ENCODE measurements around the gene CDX1.
A peak's percentile ranks its signal among the peaks of the same experiment; 100 is the strongest.

Gene CDX1

DNA sequence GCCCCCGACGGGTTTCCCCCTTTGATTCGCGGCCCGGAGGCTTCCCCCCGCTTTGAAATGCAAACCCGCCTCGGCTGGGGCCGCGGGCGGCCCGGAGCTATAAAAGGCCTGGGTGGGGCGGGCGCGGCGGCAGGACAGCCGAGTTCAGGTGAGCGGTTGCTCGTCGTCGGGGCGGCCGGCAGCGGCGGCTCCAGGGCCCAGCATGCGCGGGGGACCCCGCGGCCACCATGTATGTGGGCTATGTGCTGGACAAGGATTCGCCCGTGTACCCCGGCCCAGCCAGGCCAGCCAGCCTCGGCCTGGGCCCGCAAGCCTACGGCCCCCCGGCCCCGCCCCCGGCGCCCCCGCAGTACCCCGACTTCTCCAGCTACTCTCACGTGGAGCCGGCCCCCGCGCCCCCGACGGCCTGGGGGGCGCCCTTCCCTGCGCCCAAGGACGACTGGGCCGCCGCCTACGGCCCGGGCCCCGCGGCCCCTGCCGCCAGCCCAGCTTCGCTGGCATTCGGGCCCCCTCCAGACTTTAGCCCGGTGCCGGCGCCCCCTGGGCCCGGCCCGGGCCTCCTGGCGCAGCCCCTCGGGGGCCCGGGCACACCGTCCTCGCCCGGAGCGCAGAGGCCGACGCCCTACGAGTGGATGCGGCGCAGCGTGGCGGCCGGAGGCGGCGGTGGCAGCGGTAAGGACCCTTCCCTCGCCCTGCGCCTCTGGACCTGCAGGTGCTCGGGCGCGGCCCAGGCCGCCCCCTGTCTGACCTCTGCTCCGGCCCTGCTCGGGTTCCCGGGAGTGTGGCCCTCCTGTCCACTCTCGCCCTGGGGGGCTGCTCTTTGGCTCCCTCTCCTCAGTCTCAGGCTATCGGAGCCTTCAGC is at the start of gene CDX1:
Gene CDX1 (plus strand): TSS at position 129 of the 862 bp plus-strand sequence. CDS start 99 bp downstream, at position 228.
- TF ChIP-seq, protein P1, sequence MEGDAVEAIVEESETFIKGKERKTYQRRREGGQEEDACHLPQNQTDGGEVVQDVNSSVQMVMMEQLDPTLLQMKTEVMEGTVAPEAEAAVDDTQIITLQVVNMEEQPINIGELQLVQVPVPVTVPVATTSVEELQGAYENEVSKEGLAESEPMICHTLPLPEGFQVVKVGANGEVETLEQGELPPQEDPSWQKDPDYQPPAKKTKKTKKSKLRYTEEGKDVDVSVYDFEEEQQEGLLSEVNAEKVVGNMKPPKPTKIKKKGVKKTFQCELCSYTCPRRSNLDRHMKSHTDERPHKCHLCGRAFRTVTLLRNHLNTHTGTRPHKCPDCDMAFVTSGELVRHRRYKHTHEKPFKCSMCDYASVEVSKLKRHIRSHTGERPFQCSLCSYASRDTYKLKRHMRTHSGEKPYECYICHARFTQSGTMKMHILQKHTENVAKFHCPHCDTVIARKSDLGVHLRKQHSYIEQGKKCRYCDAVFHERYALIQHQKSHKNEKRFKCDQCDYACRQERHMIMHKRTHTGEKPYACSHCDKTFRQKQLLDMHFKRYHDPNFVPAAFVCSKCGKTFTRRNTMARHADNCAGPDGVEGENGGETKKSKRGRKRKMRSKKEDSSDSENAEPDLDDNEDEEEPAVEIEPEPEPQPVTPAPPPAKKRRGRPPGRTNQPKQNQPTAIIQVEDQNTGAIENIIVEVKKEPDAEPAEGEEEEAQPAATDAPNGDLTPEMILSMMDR (IDR thresholded peaks at IDR 0.05; ENCODE audit: insufficient read depth, low read depth, low read length, missing control alignments), result no peak

DNA sequence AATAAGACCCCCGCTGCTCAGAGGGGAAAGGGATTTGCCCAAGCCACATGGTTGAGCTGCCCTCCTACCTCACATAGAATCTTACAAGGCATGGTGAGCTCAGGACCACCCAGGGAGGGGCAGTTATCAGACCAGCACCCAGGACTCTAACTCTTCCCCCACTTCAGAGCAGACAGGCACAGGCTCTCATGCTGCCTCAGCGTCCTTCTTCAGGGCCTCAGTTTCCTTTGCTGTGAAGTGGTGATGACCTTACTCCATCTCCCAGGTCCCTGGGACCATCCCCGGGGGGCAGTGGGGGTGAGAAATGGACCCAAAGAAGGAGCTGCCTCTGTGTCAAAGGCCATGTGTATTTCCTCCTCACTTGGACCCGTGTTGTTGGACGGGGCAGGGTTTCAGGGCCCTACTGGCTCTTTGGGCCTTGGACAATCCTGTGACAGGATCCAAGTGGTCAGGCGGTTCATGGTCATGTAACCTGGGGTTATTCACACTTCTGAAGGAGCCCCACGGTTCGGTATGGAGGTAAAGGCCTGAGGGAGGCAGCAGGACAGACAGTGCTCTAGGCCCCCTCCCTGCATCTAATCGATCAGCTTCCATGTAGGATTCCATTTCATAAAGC is 48.5 kb upstream of the CDX1 start:
- no peak overlapping the region for H3K4me3 ChIP-seq (ENCODE audit: low read depth, low read length)
- TF ChIP-seq, protein P1 (IDR thresholded peaks at IDR 0.05; ENCODE audit: insufficient read depth, low read depth, low read length, missing control alignments), result no peak
- DNase-seq (ENCODE audit: low read depth), result no peak

More for the DNA sequence above, at the start of gene CDX1:
- no peak for DNase-seq (ENCODE audit: low read depth)
- H3K4me3 ChIP-seq (ENCODE audit: low read depth, low read length), result no peak within 1 kb of the TSS

DNA sequence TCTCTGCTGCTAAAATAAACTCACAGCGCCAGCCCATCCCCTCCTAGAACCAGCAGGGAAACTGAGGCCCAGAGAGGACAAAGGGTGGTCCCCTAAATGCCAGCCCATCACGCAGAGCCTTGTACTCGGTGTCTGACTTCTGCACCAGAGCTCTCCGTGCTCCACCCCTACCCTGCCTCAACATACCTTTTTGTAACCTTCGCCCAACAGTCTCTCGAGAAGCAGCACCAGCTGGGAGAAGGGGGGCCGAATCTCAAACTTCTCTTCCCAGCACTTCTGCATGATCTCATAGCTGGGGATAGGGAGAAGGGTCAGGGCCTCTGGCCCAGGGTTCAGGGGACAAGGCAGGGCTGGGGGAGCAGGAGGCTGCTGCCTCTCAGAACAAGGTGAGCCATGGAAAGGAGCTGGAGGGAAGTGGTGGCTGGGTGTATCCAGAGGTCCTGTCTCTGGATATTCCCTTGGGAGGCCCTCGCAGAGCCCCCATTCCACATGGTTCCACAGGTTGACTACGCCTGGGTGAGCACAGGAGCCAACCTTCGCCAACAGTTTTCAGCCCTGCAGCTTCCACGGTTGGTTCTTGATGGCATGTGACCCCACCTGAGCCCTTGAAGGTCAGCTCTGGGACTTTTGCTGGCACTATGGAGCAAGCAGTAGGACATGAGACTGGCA is 47.9 kb upstream of the CDX1 start:
- TF ChIP-seq, protein P1 (IDR thresholded peaks at IDR 0.05; ENCODE audit: insufficient read depth, low read depth, low read length, missing control alignments), result no peak
- no peak for DNase-seq (ENCODE audit: low read depth)

DNA sequence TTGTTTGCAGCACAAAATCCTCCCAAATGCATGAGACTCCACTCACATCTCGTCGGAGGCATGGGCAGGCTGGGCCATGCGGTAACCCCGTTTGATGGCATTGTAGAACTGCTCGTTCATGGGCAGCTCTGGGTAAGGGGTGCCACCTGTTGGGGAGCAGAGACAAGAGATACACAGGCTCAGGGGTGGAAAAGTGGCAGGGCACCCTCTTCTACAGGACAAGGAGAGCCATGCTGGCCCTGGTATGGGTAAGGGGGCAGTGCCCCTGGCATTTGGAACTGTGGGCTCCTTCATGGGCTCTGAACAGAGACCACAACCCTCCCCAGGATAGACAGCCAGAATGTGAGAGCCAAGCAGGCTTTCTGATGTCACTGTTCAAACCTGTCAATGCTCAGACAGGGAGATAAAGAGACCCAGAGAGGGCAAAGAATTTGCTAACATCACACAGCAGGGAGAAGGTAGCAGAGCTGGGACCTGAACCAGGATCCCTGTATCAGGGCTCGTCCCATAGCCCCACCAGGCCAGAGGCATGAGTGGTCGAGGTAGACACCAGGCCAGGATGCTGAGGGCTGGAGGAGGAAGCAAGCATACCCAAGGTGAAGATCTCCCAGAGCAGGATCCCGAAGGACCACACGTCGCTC is 47.0 kb upstream of the CDX1 start:
- peak; percentile 24 for DNase-seq (ENCODE audit: low read depth)
- H3K4me3 ChIP-seq (ENCODE audit: low read depth, low read length), result no peak overlapping the region

More for the DNA sequence above, 47.9 kb upstream of the CDX1 start:
- no peak overlapping the region for H3K4me3 ChIP-seq (ENCODE audit: low read depth, low read length)

DNA sequence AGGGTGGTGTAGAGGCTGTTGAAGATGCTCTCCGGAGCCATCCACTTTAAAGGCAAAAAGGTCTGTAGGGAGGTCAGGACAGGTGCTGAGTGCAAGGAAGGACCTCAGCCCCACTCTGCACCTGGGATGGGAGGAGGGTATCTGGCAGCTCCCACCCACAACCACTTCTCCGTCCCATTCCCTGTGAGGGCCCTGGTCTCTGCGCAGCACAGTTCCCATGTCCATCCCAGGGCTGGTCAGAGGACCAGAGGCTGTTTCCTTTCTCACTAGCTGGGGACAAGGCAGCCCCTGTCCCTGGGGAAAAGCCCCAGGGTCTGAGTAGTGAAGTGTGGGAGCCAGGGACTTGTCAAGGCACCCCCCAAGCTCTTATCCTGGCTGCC is 46.5 kb upstream of the CDX1 start:
- TF ChIP-seq, protein P1 (IDR thresholded peaks at IDR 0.05; ENCODE audit: insufficient read depth, low read depth, low read length, missing control alignments), result no peak
- DNase-seq (ENCODE audit: low read depth), result no peak
- no peak overlapping the region for H3K4me3 ChIP-seq (ENCODE audit: low read depth, low read length)

More for the DNA sequence above, 47.0 kb upstream of the CDX1 start:
- TF ChIP-seq, protein P1 (IDR thresholded peaks at IDR 0.05; ENCODE audit: insufficient read depth, low read depth, low read length, missing control alignments), result peak; percentile 23

DNA sequence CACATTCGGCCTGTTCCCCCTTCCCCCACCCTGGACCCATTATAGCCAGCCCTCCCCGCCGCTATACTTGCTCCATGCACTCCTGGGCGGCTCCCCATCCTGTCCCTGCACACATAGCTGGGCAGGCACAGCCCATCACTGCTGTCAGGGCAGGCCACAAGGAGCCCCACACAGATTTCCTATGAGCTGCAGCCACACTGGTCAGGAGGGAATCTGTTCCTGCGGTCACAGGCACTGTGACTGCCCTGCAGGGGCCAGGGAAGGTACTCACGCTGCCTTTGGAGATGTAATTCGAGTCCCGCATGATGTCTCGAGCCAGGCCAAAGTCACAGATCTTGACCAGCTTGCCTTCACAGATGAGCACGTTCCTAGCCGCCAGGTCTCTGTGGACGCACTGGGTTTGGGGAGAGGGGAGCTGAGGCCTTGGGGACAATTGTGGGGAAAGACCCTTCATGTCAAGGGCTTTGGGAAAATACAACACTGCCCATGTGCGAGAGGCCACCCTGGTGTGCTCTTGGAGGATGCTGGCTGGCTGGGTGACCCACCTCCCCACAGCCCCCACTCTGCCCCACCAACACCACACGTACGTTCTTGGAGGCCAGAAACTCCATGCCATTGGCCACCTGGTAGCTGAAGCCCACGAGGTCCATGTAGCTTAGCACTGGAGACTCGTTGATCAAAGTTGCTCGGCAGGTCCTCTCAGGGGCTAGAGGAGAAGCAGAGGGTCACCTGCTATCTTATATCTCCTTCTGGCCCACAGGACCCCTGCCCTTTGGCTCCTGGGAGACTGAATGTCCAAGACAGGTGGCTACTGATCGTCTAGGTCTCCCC is 45.7 kb upstream of the CDX1 start:
- TF ChIP-seq, protein P1 (IDR thresholded peaks at IDR 0.05; ENCODE audit: insufficient read depth, low read depth, low read length, missing control alignments), result no peak
- no peak overlapping the region for H3K4me3 ChIP-seq (ENCODE audit: low read depth, low read length)
- no peak for DNase-seq (ENCODE audit: low read depth)

All from GM12865 (cell line).